GM12878 (cell line): ENCODE data around the gene CD55. TPM values are rescaled to one million over a fixed set of nuclear protein-coding genes. Genes with fewer than 3 reads are reported as not detected.

Source experiments
- ATAC-seq: fragments of 200-7000 bp; cut with Tn5 transposase; 3 replicates; pipeline ENCODE4 v1.9.1; 2020; ENCODE audit warnings: mild to moderate bottlenecking, moderate library complexity
- BruUV-seq: library from RNA; stranded (reverse); fragments of 400-500 nt; replicated peaks from 2 replicates; lab custom pipeline; 2021; lab: Mats Ljungman, UMichigan
- CTCF ChIA-PET: fragments of 300-600 bp; sonication (Branson Sonifier 250); formaldehyde crosslinking; extraction: SDS; loops from one replicate; lab custom pipeline; 2021; ENCODE audit warnings: inconsistent platforms; lab: Yijun Ruan, JAX
- POLR2A ChIA-PET: fragments of 350-600 bp; formaldehyde crosslinking; extraction: SDS; loops from one replicate; lab custom pipeline; 2021; ENCODE audit warnings: inconsistent platforms; lab: Charles Lee
- RAD21 ChIA-PET: fragments of 300-600 bp; sonication (Branson Sonifier 250); formaldehyde crosslinking; loops from one replicate; lab custom pipeline; 2023; ENCODE audit warnings: antibody characterized with exemption; ENCODE audit not compliant: unreplicated experiment; lab: Charles Lee
- SMC1A ChIA-PET: fragments of 300-600 bp; sonication (Branson Sonifier 250); formaldehyde crosslinking; loops from one replicate; lab custom pipeline; 2023; ENCODE audit not compliant: unreplicated experiment, uncharacterized antibody; lab: Charles Lee
- DNase-seq: peaks from one replicate; pipeline ENCODE4 v3.0.0-alpha.2; 2011; ENCODE audit warnings: low read depth, low spot score
- FAIRE-seq: peaks from 3 replicates; lab custom pipeline; 2011; peaks lifted over from hg19 to GRCh38; lab: Jason Lieb, UNC
- H2AFZ ChIP-seq: 2 replicates; pipeline ENCODE4 v1.6.0; 2011; ENCODE audit warnings: low read depth, low read length, control low read depth; ENCODE audit not compliant: control insufficient read depth
- H3K27ac ChIP-seq: 2 replicates; pipeline ENCODE4 v1.5.1; 2011; ENCODE audit warnings: control low read depth; ENCODE audit not compliant: control insufficient read depth, insufficient read depth
- H3K27me3 ChIP-seq, 2 experiments: replicated peaks in 1 of 2; 2 replicates each; pipeline versions ENCODE4 v1.6.0 to v1.6.1; 2011; ENCODE audit warnings: low read length in 1 of 2; ENCODE audit not compliant: control insufficient read depth in 2 of 2, insufficient read depth in 2 of 2
- H3K36me3 ChIP-seq, 2 experiments: 2 replicates each; pipeline ENCODE4 v1.5.1; 2011; ENCODE audit warnings: low read length in 1 of 2; ENCODE audit not compliant: control insufficient read depth in 2 of 2, insufficient read depth in 2 of 2
- H3K4me1 ChIP-seq: 2 replicates; pipeline ENCODE4 v1.6.1; 2011; ENCODE audit warnings: mild to moderate bottlenecking, low read length, moderate library complexity, mixed read lengths; ENCODE audit not compliant: control insufficient read depth, insufficient read depth
- H3K4me2 ChIP-seq: 2 replicates; pipeline ENCODE4 v1.6.0; 2011; ENCODE audit warnings: control low read depth; ENCODE audit not compliant: control insufficient read depth, insufficient read depth
- H3K4me3 ChIP-seq: fragments of 200-600 bp; sonication (generic); 2 replicates; pipeline ENCODE4 v1.5.1; 2016
- H3K79me2 ChIP-seq: 2 replicates; pipeline ENCODE4 v1.6.0; 2011; ENCODE audit warnings: low read length; ENCODE audit not compliant: control insufficient read depth, insufficient read depth
- H3K9ac ChIP-seq: 2 replicates; pipeline ENCODE4 v1.8.0; 2011; ENCODE audit warnings: low read length, control low read depth, mixed read lengths; ENCODE audit not compliant: control insufficient read depth, insufficient read depth
- H3K9me3 ChIP-seq: replicated peaks from 3 replicates; pipeline ENCODE4 v1.5.1; 2011; ENCODE audit warnings: mild to moderate bottlenecking, low read length; ENCODE audit not compliant: control insufficient read depth, insufficient read depth
- H4K20me1 ChIP-seq: 2 replicates; pipeline ENCODE4 v1.6.0; 2011; ENCODE audit not compliant: control insufficient read depth, insufficient read depth
- E4F1 ChIP-seq: fragments of 450-650 bp; IDR thresholded peaks from 2 replicates; pipeline ENCODE4 v1.6.1; 2018; ENCODE audit warnings: borderline replicate concordance, mild to moderate bottlenecking; ENCODE audit not compliant: partially characterized antibody
- IRF5 ChIP-seq: fragments of 450-650 bp; IDR thresholded peaks from 2 replicates; pipeline ENCODE4 v1.6.1; 2017; ENCODE audit warnings: borderline replicate concordance
- MEF2A ChIP-seq: IDR thresholded peaks from 2 replicates; pipeline ENCODE4 v1.6.1; 2011; ENCODE audit warnings: low read depth, mild to moderate bottlenecking, low read length, moderate library complexity; ENCODE audit not compliant: insufficient read depth
- PAX5 ChIP-seq: IDR thresholded peaks from 2 replicates; pipeline ENCODE4 v1.6.1; 2011; ENCODE audit warnings: low read depth, low read length, borderline replicate concordance
- POLR2AphosphoS2 ChIP-seq: IDR thresholded peaks from 2 replicates; pipeline ENCODE4 v1.6.1; 2011; ENCODE audit warnings: low read depth, mild to moderate bottlenecking, low read length, improper control_type of control experiment, moderate library complexity
- RAD51 ChIP-seq: fragments of 450-650 bp; IDR thresholded peaks from 2 replicates; pipeline ENCODE4 v1.6.1; 2016; ENCODE audit warnings: moderate library complexity, mild to moderate bottlenecking, inconsistent platforms
- SMAD1 ChIP-seq: fragments of 450-650 bp; IDR thresholded peaks from 2 replicates; pipeline ENCODE4 v1.6.1; 2018; ENCODE audit warnings: mild to moderate bottlenecking, low read depth; ENCODE audit not compliant: partially characterized antibody
- ZNF207 ChIP-seq: fragments of 450-650 bp; IDR thresholded peaks from 2 replicates; pipeline ENCODE4 v1.6.1; 2014; ENCODE audit warnings: antibody characterized with exemption, mild to moderate bottlenecking, borderline replicate concordance
- WGBS: methylation state at CpG from one replicate; pipeline ENCODE4 v1.1.6; 2016; ENCODE audit warnings: low lambda C conversion rate; ENCODE audit not compliant: insufficient replicate concordance, insufficient coverage; ENCODE audit errors: missing lambda C conversion rate; 5-methylcytosine and 5-hydroxymethylcytosine counted together
- in situ Hi-C: fragments of 300-500 bp; cut with MboI; formaldehyde crosslinking; loops from 9 replicates; pipeline ENCODE4 v1.14.3; 2018; ENCODE audit warnings: mixed read lengths
- intact Hi-C: fragments of 100-400 bp; cut with micrococcal nuclease; formaldehyde crosslinking; loops from one replicate; pipeline ENCODE4 v1.14.2; 2022; ENCODE audit not compliant: unreplicated experiment
- polyA plus RNA-seq, 11 experiments: library from polyadenylated mRNA; depleted of rRNA in 4 of 11; unstranded in 6 of 11; stranded (reverse) in 5 of 11; fragments of >200 nt; fragmentation: Nextera tagmentation in 4 of 11; fragmentation: Illumina TruSeq in 1 of 11; extraction: Ambion mirVana in 4 of 11; extraction: Trizol in 1 of 11; gene quantifications; 1 replicate in 1 of 11; 2 replicates in 10 of 11; pipeline versions ENCODE4 v1.2.1 to v1.2.3, GENCODE V29; 2011 to 2016; ENCODE audit warnings: inconsistent platforms in 2 of 11, missing spikeins in 2 of 11, low read depth in 1 of 11
- total RNA-seq, 4 experiments: library from RNA; depleted of rRNA in 3 of 4; stranded (reverse); fragments of >200 nt in 3 of 4; fragmentation: Illumina TruSeq in 1 of 4; extraction: Trizol in 1 of 4; gene quantifications; 2 replicates each; pipeline versions ENCODE4 v1.2.1 to v1.2.3, GENCODE V29; 2013 to 2021

The CD55 gene
- total and polyA plus RNA-seq, 10 of the 15 experiments (the other 5 are each of a cell fraction or from before 2014, with no cell fraction given), result 5.2 to 46.5 (median 15.1) TPM

GRCh38 chr1:207349979-207350378, 28.5 kb downstream of the CD55 start:
- Histone ChIP-seq H3K4me1 (peaks cover 8% of the 10 kb centered on the region), H4K20me1 (no peaks in the 10 kb centered on the region), H3K79me2 (no peaks in the 10 kb centered on the region; the same call in 1 of the 2 replicates), H3K4me2 (no peak overlapping the region), H3K4me3 (no peak overlapping the region), H2AFZ (no peak overlapping the region), H3K9ac (no peak overlapping the region), H3K27ac (no peak overlapping the region), H3K36me3 (peaks cover 4 to 5% of the 10 kb centered on the region in 2 experiments; a peak in 2 of 4 replicates), H3K9me3 (peaks cover 10% of the 10 kb centered on the region; the same call in 2 of the 3 replicates), H3K27me3 (no peaks in the 10 kb centered on the region)
- FAIRE-seq, result no peak
- CTCF ChIA-PET, result no interaction called here
- in situ Hi-C loops, result no loop called here
- POLR2A ChIA-PET, result no interaction called here
- ATAC-seq, result no peak
- no peak for DNase-seq
- intact Hi-C loops, result no loop called here
- 100% methylated on average over 2 of the region's 2 CpGs for WGBS
- SMC1A ChIA-PET, result interaction anchor here (1.0 to 2.9 kb wide), 2 partner anchors 9 to 14 kb away, joined by 3 to 14 read pairs; no protein-coding TSS in a partner anchor
- TF ChIP-seq RAD51 (no peak), E4F1 (no peak)
- BruUV-seq, result no TSS peak
- RAD21 ChIA-PET, result no interaction called here

- POLR2A ChIA-PET, result interaction anchor here (0.5 to 0.6 kb wide), 3 partner anchors 18 to 576 kb away, joined by 4 to 7 read pairs (median 5); no protein-coding TSS in a partner anchor
- H3K9me3 ChIP-seq, result peaks cover 10% of the 10 kb centered on the region; the same call in 2 of the 3 replicates
- no peak for DNase-seq
- SMC1A ChIA-PET, result interaction anchor here (0.9 to 2.9 kb wide), 6 partner anchors 11 to 96 kb away, joined by 3 to 14 read pairs (median 4); no protein-coding TSS in a partner anchor
- peaks cover 0 to 5% of the 10 kb centered on the region in 2 experiments; a peak in 1 of 4 replicates for H3K36me3 ChIP-seq
- CTCF ChIA-PET, result interaction anchor here (0.9 to 3.5 kb wide), 3 partner anchors 17 to 52 kb away, joined by 3 to 12 read pairs (median 4); no protein-coding TSS in a partner anchor
- no peaks in the 10 kb centered on the region for H3K4me1 ChIP-seq
- no peaks in the 10 kb centered on the region for H3K79me2 ChIP-seq
- in situ Hi-C loops, result no loop called here
- FAIRE-seq, result no peak
- H3K9ac ChIP-seq, result no peak overlapping the region
- no peak overlapping the region for H3K27ac ChIP-seq
- H4K20me1 ChIP-seq, result no peaks in the 10 kb centered on the region
- intact Hi-C loops, result no loop called here
- H2AFZ ChIP-seq, result no peak overlapping the region
- no peak overlapping the region for H3K4me2 ChIP-seq
- H3K4me3 ChIP-seq, result no peak overlapping the region
- ATAC-seq, result no peak
- no TSS peak for BruUV-seq
- H3K27me3 ChIP-seq, result no peaks in the 10 kb centered on the region
- RAD21 ChIA-PET, result interaction anchor here (1.2 to 2.3 kb wide), 2 partner anchors 9 to 31 kb away, joined by 3 to 8 read pairs; partner anchors contain the start of gene CD55
- TF ChIP-seq SMAD1 (no peak), POLR2AphosphoS2 (no peak), MEF2A (no peak), PAX5 (no peak), IRF5 (no peak), ZNF207 (no peak)
Observed at GRCh38 chr1:207352554-207352953, 31.1 kb downstream of the CD55 start.
